ENCODE measurements around the gene SYK.

Gene SYK

DNA sequence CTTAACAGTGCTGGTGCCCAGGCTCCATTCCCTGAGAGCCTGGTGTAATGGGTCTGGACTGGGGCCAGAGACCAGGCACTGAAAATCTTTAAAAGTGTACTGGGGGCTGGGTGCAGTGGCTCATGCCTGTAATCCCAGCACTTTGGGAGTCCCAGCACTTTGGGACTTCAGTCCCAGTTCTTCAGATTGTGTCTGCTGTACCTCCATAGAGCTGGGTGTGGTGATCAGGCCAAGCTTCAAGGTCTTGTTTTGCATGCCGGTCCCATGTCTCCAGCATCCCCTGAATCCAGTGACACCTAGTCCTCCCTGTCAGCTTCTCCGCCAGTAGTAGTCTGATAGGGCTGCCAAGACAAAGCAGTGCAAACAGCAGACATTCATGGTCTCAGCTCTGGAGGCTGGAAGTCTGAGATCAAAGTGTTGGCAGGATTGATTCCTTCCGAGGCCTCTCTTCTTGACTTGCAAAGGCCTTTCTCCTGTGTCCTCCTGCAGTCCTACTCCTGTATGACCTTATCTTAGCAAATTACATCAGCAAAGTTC, 108.2 kb downstream of the SYK start:
- DNase-seq = no peak
- in situ Hi-C loops (cut with MboI; ENCODE audit: low pct_unique_long_range_greater_than_20kb, low sequenced_read_pairs) = loop anchor here (10.0 kb wide), 1 partner anchor 525 kb away; no protein-coding TSS in a partner anchor

DNA sequence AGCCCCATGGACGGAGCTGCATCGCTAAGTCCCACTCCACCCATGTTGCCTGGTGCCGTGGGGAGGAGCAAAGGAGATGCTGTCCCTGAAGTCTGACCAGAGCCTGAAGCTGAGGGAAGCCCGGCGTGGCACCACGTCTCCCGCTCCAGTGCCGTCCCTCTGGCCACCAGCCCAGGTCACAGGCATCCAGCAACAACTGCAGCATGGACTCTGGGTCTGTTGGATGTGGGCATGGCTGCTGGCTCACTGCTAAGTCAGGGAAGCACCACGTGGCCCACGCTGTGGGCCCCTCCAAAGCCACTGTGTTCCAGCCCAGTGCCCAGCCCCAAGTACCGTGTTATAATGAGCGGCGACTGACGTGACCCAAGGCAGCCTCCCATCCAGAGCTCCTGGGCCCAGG, 112.6 kb downstream of the SYK start:
- in situ Hi-C loops (cut with MboI; ENCODE audit: low pct_unique_long_range_greater_than_20kb, low sequenced_read_pairs) = loop anchor here (10.0 kb wide), 1 partner anchor 521 kb away; no protein-coding TSS in a partner anchor
- DNase-seq = no peak

GRCh38 chr9:90914868-90915483, 113.4 kb downstream of the SYK start:
- in situ Hi-C loops (cut with MboI; ENCODE audit: low pct_unique_long_range_greater_than_20kb, low sequenced_read_pairs) = loop anchor here (10.0 kb wide), 1 partner anchor 520 kb away; no protein-coding TSS in a partner anchor
- peak; percentile 77 for DNase-seq

DNA sequence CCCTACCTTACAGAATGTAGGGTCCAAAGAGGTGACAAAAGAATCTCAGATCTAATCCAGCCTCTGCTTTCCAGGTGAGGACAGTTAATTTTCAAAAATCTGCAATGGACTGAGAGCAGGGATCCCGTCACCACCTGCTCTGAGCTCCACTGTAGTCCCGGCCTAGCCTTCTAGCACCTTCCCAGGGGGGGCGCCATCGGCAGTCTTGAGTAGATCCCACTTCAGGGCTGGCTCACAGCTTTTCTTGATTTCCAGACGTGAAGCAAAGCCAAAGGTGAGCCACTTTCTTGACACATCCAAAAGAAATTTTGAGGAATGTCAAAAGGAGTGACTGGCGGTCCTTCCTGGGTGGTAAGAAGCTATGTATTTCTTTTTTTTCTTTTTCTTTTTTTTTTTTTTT, 114.1 kb downstream of the SYK start:
- DNase-seq = peak; percentile 37
- in situ Hi-C loops (cut with MboI; ENCODE audit: low pct_unique_long_range_greater_than_20kb, low sequenced_read_pairs) = loop anchor here (10.0 kb wide), 1 partner anchor 519 kb away; no protein-coding TSS in a partner anchor

DNA sequence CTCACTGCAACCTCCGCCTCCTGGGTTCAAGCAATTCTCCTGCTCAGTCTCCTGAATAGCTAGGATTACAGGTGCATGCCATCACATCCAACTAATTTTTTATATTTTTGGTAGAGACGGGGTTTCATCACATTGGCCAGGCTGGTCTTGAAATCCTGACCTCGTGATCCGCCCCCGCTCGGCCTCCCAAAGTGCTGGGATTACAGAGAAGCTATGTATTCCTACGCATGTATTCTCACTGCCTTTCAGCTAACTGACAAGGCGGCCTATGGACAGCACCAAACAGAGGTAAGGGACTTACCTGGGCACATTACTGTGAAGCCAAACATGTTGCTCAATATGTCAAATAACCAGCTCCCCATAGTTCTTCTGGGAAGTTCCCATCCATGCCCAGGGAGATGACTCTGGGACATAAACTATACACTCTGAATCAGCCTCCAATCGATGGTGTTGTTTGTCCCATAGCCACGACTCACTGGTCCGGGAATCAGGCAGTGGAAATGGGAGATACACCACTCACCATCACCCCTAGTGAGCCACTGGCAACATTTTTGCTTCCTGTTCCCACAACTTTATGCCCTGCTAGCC, 114.6 kb downstream of the SYK start:
- in situ Hi-C loops (cut with MboI; ENCODE audit: low pct_unique_long_range_greater_than_20kb, low sequenced_read_pairs) = loop anchor here (10.0 kb wide), 1 partner anchor 519 kb away; no protein-coding TSS in a partner anchor
- DNase-seq = no peak

DNA sequence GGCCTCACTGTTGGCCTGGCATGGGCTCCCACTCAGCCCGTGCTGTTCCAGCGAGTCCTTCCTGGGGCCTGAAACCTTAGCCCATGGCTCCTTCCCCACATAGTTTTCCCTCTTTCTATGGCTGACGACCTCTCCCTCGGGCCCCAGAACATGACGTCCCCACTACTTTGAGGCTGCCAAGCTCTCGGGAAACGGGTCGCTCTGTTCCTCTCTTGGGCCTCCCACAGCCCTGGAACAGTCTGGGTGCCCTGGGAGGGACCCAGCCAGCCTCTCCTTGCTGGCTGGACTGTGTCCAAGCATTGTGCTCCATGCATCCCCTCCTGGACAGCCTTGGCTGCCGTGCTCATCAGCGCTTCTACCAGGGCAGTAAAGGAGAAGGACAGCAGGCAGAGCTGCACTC, 118.3 kb downstream of the SYK start:
- in situ Hi-C loops (cut with MboI; ENCODE audit: low pct_unique_long_range_greater_than_20kb, low sequenced_read_pairs) = loop anchor here (10.0 kb wide), 1 partner anchor 515 kb away; no protein-coding TSS in a partner anchor
- no peak for DNase-seq

DNA sequence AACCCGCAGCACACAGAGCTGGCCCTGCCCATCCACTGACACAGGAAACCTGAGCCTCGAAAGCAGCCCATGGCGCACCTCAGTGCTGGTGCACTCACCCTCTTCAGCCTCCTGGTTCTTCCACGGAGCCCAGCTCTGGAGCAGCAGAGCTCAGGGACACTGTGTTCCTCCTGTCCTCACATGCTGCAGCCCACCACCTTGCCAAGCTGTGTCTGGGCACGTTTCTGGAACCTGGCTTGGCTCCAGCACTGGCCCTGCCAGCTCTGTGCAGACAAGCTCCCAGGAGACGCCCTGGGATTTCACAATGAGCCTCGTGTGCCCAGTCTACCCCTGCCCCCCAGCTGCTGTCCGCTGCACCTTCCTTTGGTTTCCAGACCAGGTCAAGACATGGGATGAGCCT, 119.5 kb downstream of the SYK start:
- DNase-seq = no peak
- in situ Hi-C loops (cut with MboI; ENCODE audit: low pct_unique_long_range_greater_than_20kb, low sequenced_read_pairs) = no loop called here

GRCh38 chr9:90921969-90922368, 120.3 kb downstream of the SYK start:
- in situ Hi-C loops (cut with MboI; ENCODE audit: low pct_unique_long_range_greater_than_20kb, low sequenced_read_pairs) = no loop called here
- no peak for DNase-seq

- no peak for DNase-seq
- in situ Hi-C loops (cut with MboI; ENCODE audit: low pct_unique_long_range_greater_than_20kb, low sequenced_read_pairs) = no loop called here
Observed at GRCh38 chr9:90925581-90926257, 124.1 kb downstream of the SYK start.

DNA sequence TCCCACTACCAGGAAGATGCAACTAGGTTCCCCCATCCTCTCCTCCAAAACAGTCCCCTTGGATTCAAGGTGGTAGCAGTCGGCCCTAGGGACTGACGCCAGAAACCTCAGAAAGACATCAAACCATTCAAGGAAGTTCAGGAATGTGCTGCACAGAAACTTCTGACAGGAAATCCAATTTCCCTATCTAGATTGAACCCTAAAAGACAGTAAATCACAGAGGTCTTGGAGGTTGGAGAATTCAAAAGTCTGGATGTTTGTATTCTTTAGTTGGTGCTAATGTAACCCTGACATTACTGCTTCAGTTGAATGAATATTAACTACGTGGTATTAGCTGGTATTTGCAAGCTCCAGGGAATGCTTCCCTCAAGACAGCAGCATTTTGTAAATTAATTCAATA, 125.3 kb downstream of the SYK start:
- in situ Hi-C loops (cut with MboI; ENCODE audit: low pct_unique_long_range_greater_than_20kb, low sequenced_read_pairs) = no loop called here
- no peak for DNase-seq

GRCh38 chr9:90927496-90927895, 125.9 kb downstream of the SYK start:
- in situ Hi-C loops (cut with MboI; ENCODE audit: low pct_unique_long_range_greater_than_20kb, low sequenced_read_pairs) = no loop called here
- no peak for DNase-seq

DNA sequence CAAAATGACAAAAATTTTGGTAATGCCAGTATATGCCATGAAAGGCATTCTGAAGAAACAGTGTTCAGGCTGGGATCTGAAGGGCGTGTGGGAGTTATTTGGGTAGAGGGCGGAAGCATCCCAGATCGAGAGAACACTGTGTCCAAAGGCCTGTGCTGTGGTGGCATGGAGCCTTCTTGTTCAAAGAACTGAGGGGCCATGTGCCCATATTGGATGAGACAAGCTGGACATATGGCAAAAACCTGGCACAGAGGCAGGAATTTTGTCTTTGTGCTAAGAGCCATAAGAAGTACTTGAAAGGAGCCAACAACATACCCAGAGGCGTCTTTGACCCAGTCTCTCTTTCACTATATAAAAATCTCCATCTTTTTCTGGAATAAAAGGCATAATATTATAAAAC, 128.0 kb downstream of the SYK start:
- in situ Hi-C loops (cut with MboI; ENCODE audit: low pct_unique_long_range_greater_than_20kb, low sequenced_read_pairs) = no loop called here
- no peak for DNase-seq

DNA sequence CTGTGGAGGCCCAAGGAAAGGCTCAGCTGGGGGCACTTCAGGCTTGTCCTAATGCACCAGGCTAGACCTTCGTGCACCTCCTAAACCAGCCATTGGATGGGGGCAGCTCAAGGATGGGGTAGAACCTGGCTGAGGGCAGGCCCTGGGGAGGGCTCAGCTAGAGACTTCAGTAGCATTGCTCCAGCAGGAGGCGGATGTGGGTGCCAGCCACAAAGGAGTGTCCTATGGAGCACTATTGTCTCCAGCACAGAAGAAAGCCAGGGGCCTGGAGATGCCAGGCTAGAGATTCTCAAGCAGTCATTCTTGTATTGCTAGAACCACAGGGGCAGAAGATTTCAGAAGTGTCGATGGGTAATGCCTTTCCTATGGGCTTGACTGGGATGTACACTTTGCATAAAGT, 131.8 kb downstream of the SYK start:
- in situ Hi-C loops (cut with MboI; ENCODE audit: low pct_unique_long_range_greater_than_20kb, low sequenced_read_pairs) = no loop called here

GRCh38 chr9:90939351-90939750, 137.7 kb downstream of the SYK start:
- in situ Hi-C loops (cut with MboI; ENCODE audit: low pct_unique_long_range_greater_than_20kb, low sequenced_read_pairs) = no loop called here
- DNase-seq = no peak

More for the DNA sequence above, 131.8 kb downstream of the SYK start:
- DNase-seq = no peak

- no peak for DNase-seq
- in situ Hi-C loops (cut with MboI; ENCODE audit: low pct_unique_long_range_greater_than_20kb, low sequenced_read_pairs) = no loop called here
Observed at GRCh38 chr9:90940280-90940679, 138.7 kb downstream of the SYK start.

GRCh38 chr9:90941661-90942060, 140.0 kb downstream of the SYK start:
- DNase-seq = no peak
- in situ Hi-C loops (cut with MboI; ENCODE audit: low pct_unique_long_range_greater_than_20kb, low sequenced_read_pairs) = no loop called here

DNA sequence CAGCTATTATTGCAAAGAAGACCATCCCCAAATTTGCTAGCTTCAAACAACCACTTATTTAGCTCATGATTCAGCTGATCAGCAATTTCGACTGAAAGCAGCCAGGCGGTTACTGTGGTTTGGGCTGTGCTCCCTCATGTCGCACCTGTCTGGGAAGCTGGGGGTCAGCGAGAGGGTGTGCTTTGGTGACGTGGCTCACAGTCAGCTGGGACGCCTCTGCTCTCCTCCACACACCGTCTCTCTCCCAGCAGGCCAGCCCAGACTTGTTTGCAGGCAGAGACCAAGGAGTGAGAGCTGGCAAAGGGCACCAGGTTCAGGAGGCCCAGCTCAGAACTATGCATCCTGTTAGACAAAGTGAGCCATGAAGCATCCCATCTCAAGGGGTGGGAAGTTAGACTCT, 140.9 kb downstream of the SYK start:
- DNase-seq = no peak
- in situ Hi-C loops (cut with MboI; ENCODE audit: low pct_unique_long_range_greater_than_20kb, low sequenced_read_pairs) = no loop called here

DNA sequence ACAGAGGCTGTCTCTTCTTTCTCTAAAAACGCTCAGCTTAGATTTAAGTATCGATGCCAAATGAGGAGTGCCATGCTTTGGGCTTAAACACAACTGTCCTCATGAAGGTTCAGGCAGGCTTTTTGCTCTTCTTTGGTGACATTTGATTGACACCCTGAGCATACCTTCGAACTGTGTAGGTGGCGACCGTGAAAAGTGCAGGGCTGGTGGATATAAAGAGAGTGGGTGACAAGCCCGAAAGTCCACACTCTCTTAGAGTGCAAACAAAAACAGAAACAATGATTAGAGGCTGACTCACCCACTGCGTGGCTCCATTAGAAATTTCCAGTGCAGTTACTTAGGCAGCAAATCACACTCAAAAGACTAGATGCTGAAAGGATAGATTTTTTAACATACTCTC, 141.7 kb downstream of the SYK start:
- in situ Hi-C loops (cut with MboI; ENCODE audit: low pct_unique_long_range_greater_than_20kb, low sequenced_read_pairs) = no loop called here
- DNase-seq = no peak

GRCh38 chr9:90945336-90945735, 143.7 kb downstream of the SYK start:
- no peak for DNase-seq
- in situ Hi-C loops (cut with MboI; ENCODE audit: low pct_unique_long_range_greater_than_20kb, low sequenced_read_pairs) = no loop called here

- in situ Hi-C loops (cut with MboI; ENCODE audit: low pct_unique_long_range_greater_than_20kb, low sequenced_read_pairs) = no loop called here
- no peak for DNase-seq
Observed at GRCh38 chr9:90946982-90947381, 145.4 kb downstream of the SYK start.
